Breast epithelium (tissue), 4 donors: ENCODE data around the gene STRN4. TPM values are rescaled to one million over a fixed set of nuclear protein-coding genes. Genes with fewer than 3 reads are reported as not detected.
"Not testable (repeated sequence)": the region's sequence is repeated elsewhere in the genome, so short reads cannot be mapped to it uniquely, and the experiment has no call there.

Experiments
- DNase-seq, 2 donors: peaks; one replicate each; pipeline ENCODE4 v3.0.0-alpha.2; 2019; ENCODE audit warnings: low spot score in 2 of 2
- H3K27ac ChIP-seq, 2 donors: fragments of 200-600 bp; sonication (generic) in 1 of 2; one replicate each; pipeline ENCODE4 v1.5.1; 2016 to 2019; ENCODE audit warnings: mild to moderate bottlenecking in 1 of 2
- H3K27me3 ChIP-seq, 2 donors: fragments of 200-600 bp; sonication (generic) in 1 of 2; one replicate each; pipeline versions ENCODE4 v1.5.1 to v1.6.0; 2017 to 2019; ENCODE audit warnings: control low read depth in 1 of 2, mild to moderate bottlenecking in 1 of 2
- H3K36me3 ChIP-seq: fragments of 200-600 bp; one replicate; pipeline ENCODE4 v1.5.1; 2019
- H3K4me1 ChIP-seq, 2 donors: fragments of 200-600 bp; sonication (generic); one replicate each; pipeline ENCODE4 v1.5.1; 2016 to 2019; ENCODE audit warnings: control low read depth in 1 of 2
- H3K4me3 ChIP-seq, 3 donors: fragments of 200-600 bp; sonication (generic); 1 replicate in 2 of 3; 2 replicates in 1 of 3; pipeline ENCODE4 v1.5.1; 2016 to 2019; ENCODE audit warnings: mild to moderate bottlenecking in 3 of 3, moderate library complexity in 2 of 3
- H3K9me3 ChIP-seq, 2 donors: fragments of 200-600 bp; sonication (generic) in 1 of 2; one replicate each; pipeline ENCODE4 v1.5.1; 2016 to 2019; ENCODE audit warnings: control low read depth in 1 of 2
- POLR2A ChIP-seq: fragments of 450-650 bp; IDR thresholded peaks from one replicate; pipeline ENCODE4 v1.6.1; 2016; ENCODE audit warnings: antibody characterized with exemption, mild to moderate bottlenecking, moderate library complexity
- POLR2AphosphoS5 ChIP-seq, 3 donors: sonication (generic); formaldehyde crosslinking; IDR thresholded peaks; one replicate each; pipeline ENCODE4 v1.6.1; 2017; ENCODE audit warnings: antibody characterized with exemption in 3 of 3
- intact Hi-C: fragments of 100-400 bp; cut with DNase I; formaldehyde crosslinking; loops from one replicate; pipeline ENCODE4 v1.15.1; 2023; ENCODE audit warnings: low total_unique reads
- total RNA-seq, 3 donors: library from RNA; depleted of rRNA; stranded (reverse); fragments of >200 nt; gene quantifications; one replicate each; pipeline ENCODE4 v1.1.0, GENCODE V29; 2016
- TF ChIP-seq, protein P1 (sequence below), 3 donors: fragments of 450-650 bp; IDR thresholded peaks; one replicate each; pipeline ENCODE4 v1.5.1; 2016 to 2017; ENCODE audit warnings: antibody characterized with exemption in 3 of 3, mild to moderate bottlenecking in 3 of 3, moderate library complexity in 3 of 3

STRN4 gene
- total RNA-seq, 3 donors from 2014 or later, result 45.0 to 57.0 (median 53.7) TPM

DNA sequence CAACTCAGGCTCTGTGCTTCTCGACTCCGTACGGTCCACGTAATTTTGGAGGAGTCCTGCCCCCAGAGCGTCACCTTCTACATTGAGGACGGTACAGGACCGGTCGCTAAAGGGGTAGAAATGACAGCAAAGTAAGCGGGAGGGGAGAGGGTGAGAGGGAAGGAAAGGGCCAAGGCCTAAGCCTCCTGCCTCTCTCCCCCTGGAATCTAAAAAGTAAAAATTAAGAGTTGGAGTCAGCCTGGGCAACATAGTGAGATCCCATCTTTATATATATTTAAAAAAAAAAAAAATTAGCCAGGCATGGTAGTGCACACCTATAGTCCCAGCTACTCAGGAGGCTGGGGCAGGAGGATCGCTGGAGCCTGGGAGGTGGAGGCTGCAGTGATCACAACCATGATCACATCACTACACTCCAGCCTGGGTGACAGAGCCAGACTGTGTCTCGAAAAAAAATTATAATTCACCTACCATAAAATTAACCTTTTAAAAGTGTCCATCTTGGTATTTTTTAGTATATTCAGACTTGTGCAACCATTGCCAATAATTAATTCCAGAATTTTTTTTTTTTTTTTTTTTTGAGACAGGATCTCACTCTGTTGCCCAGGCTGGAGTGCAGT is 29.5 kb upstream of the STRN4 start:
- Histone ChIP-seq H3K27ac (no peak overlapping the region), H3K36me3 (peaks cover 12% of the 10 kb centered on the region), H3K4me3 (no peak overlapping the region), H3K9me3 (no peaks in the 10 kb centered on the region), H3K27me3 (no peaks in the 10 kb centered on the region), H3K4me1 (no peaks in the 10 kb centered on the region)
- TF ChIP-seq, protein P1, sequence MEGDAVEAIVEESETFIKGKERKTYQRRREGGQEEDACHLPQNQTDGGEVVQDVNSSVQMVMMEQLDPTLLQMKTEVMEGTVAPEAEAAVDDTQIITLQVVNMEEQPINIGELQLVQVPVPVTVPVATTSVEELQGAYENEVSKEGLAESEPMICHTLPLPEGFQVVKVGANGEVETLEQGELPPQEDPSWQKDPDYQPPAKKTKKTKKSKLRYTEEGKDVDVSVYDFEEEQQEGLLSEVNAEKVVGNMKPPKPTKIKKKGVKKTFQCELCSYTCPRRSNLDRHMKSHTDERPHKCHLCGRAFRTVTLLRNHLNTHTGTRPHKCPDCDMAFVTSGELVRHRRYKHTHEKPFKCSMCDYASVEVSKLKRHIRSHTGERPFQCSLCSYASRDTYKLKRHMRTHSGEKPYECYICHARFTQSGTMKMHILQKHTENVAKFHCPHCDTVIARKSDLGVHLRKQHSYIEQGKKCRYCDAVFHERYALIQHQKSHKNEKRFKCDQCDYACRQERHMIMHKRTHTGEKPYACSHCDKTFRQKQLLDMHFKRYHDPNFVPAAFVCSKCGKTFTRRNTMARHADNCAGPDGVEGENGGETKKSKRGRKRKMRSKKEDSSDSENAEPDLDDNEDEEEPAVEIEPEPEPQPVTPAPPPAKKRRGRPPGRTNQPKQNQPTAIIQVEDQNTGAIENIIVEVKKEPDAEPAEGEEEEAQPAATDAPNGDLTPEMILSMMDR (IDR thresholded peaks at IDR 0.05), result no peak
- TF ChIP-seq POLR2AphosphoS5 (IDR thresholded peaks at IDR 0.05) (no peak), POLR2A (no peak)
- no peak for DNase-seq
- intact Hi-C loops, result no loop called here

- Histone ChIP-seq H3K27ac (no peak overlapping the region), H3K4me3 (no peak overlapping the region), H3K27me3 (no peaks in the 10 kb centered on the region), H3K36me3 (peaks cover 12% of the 10 kb centered on the region), H3K4me1 (no peaks in the 10 kb centered on the region), H3K9me3 (no peaks in the 10 kb centered on the region)
- DNase-seq, result no peak
- TF ChIP-seq, protein P1 (IDR thresholded peaks at IDR 0.05), result no peak
- no peak for TF ChIP-seq POLR2A
- no peak for TF ChIP-seq POLR2AphosphoS5 (IDR thresholded peaks at IDR 0.05)
- intact Hi-C loops, result no loop called here
Observed at GRCh38 chr19:46773018-46773399, 26.8 kb upstream of the STRN4 start.

DNA sequence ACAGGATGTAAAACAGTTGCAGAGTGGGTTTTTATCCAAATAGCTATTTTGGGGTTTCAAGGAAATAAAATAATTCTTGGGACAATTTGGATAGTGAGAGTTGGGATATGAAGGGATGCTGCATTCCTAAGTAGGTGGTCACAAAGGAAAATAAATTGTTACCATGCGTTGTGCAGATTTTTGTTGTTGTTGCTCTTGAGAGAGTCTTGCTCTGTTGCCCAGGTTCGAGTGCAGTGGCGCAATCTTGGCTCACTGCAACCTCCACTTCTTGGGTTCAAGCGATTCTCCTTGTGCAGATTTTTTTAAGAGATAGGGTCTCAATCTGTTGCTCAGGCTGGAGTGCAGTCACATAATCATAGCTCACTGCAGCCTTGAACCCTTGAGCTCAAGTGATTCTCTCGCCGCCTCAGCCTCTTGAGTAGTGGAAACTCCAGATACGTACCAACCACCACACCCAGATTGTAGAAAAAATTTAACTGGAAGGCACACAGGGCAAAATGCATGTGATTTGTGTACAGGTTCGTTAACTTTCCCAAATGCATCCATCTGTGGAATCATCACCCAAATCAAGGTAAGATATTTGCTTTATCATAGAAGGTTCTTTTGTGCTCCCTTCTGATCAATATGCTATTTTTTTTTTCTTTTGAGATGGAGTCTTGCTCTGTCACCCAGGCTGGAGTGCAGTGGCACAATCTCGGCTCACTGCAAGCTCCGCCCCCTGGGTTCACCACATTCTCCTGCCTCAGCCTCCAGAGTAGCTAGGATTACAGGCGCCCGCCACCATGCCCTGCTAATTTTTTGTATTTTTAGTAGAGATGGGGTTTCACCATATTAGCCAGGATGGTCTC is 26.1 kb upstream of the STRN4 start:
- TF ChIP-seq POLR2AphosphoS5 (IDR thresholded peaks at IDR 0.05) (no peak), POLR2A (no peak)
- TF ChIP-seq, protein P1 (IDR thresholded peaks at IDR 0.05), result no peak
- Histone ChIP-seq H3K36me3 (peaks cover 12% of the 10 kb centered on the region), H3K27me3 (no peaks in the 10 kb centered on the region), H3K9me3 (no peaks in the 10 kb centered on the region), H3K27ac (no peak overlapping the region), H3K4me1 (no peaks in the 10 kb centered on the region), H3K4me3 (no peak overlapping the region)
- no peak for DNase-seq
- intact Hi-C loops, result no loop called here

DNA sequence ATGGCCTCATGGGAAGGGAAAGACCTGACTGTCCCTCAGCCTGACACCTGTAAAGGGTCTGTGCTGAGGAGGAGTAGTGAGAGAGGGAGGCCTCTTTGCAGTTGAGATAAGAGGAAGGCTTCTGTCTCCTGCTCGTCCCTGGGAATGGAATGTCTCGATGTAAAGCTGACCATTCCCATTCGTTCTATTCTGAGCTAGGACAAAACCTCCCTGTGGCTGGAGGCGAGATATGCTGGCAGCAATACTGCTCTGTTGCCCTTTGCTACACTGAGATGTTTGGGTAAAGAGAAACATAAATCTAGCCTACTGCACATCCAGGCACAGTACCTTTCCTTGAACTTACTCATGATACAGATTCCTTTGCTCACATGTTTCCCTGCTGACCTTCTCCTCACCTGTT is 22.5 kb upstream of the STRN4 start:
- DNase-seq, H3K4me3 ChIP-seq, intact Hi-C loops, H3K27me3 ChIP-seq, H3K36me3 ChIP-seq, H3K4me1 ChIP-seq, H3K9me3 ChIP-seq: not testable (repeated sequence)
- peak overlapping the region; percentile 63 to 84 for H3K27ac ChIP-seq

DNA sequence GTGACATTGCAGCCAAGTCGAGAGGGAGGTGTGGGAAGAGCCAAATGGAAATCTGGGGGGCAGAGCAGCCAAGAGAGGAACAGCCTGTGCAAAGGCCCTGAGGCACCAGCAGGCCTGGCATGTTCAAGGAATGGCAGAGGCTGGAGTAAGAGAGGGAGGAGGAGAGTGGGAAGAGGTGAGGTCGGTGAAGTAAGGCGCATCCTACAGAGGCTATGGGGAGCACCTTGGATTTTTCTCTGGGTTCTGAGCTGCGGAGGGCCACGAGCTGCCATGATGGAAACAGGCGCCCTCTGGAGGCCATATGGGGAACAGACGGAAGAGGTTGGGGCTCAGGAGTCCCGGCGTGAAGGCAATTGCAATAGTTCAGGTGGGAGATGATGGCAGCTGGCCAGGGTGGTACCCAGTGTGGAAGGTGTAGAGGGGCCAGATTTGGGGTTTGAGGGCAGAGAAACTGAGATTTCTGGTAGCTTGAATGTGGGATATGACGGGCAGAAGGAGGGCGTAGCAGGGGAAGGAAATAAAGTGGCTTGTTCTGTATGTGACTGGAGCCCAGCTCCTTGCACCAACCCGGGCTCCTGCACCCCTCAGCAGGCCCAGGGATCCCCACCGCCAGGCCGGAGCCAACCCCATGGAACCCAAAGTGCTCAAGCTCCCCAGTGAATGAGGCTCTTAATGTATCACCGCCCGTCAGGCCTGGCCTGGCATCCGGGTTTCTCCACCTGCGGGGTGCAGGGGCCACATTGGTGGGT is 20.5 kb upstream of the STRN4 start:
- Histone ChIP-seq H3K4me3 (no peak overlapping the region), H3K4me1 (no peaks in the 10 kb centered on the region), H3K27ac (peak overlapping the region in 1 of 2 donors; percentile 84), H3K36me3 (no peaks in the 10 kb centered on the region), H3K9me3 (no peaks in the 10 kb centered on the region), H3K27me3 (no peaks in the 10 kb centered on the region)
- intact Hi-C loops, result no loop called here
- DNase-seq, result no peak
- TF ChIP-seq, protein P1 (IDR thresholded peaks at IDR 0.05), result peak; percentile 12 to 41 (median 35)
- no peak for TF ChIP-seq POLR2A
